GM12878 (cell line): ENCODE data around the gene TNFRSF1B.

Experiments used
- FOS ChIP-seq: IDR thresholded peaks from 3 replicates; pipeline ENCODE4 v1.6.1; 2011; ENCODE audit warnings: borderline replicate concordance; ENCODE audit not compliant: insufficient read length; ENCODE audit errors: extremely low read depth
- KDM1A ChIP-seq: fragments of 200-600 bp; sonication (generic); IDR thresholded peaks from 2 replicates; pipeline ENCODE4 v1.6.1; 2016; ENCODE audit warnings: borderline replicate concordance
- TBL1XR1 ChIP-seq: IDR thresholded peaks from 2 replicates; pipeline ENCODE4 v1.6.1; 2012; ENCODE audit warnings: low read depth, low read length, improper control_type of control experiment
- TCF12 ChIP-seq: IDR thresholded peaks from 2 replicates; pipeline ENCODE4 v1.6.1; 2011; ENCODE audit warnings: low read depth, mild to moderate bottlenecking, low read length
- TF ChIP-seq, protein P1 (sequence below), 3 experiments: IDR thresholded peaks in 2 of 3; conservative IDR thresholded peaks in 1 of 3; 2 replicates each; pipeline ENCODE4 v1.5.1; 2011; ENCODE audit warnings: low read depth in 3 of 3, low read length in 3 of 3, mild to moderate bottlenecking in 3 of 3, control low read depth in 2 of 3, moderate library complexity in 2 of 3, inconsistent platforms in 1 of 3, mixed read lengths in 1 of 3; ENCODE audit not compliant: control insufficient read depth in 2 of 3, insufficient read depth in 1 of 3; ENCODE audit errors: extremely low read depth in 1 of 3
- TF ChIP-seq, protein P2 (sequence below): fragments of 450-650 bp; IDR thresholded peaks from 2 replicates; pipeline ENCODE4 v1.6.1; 2017; ENCODE audit warnings: low read depth, mild to moderate bottlenecking, moderate library complexity

DNA sequence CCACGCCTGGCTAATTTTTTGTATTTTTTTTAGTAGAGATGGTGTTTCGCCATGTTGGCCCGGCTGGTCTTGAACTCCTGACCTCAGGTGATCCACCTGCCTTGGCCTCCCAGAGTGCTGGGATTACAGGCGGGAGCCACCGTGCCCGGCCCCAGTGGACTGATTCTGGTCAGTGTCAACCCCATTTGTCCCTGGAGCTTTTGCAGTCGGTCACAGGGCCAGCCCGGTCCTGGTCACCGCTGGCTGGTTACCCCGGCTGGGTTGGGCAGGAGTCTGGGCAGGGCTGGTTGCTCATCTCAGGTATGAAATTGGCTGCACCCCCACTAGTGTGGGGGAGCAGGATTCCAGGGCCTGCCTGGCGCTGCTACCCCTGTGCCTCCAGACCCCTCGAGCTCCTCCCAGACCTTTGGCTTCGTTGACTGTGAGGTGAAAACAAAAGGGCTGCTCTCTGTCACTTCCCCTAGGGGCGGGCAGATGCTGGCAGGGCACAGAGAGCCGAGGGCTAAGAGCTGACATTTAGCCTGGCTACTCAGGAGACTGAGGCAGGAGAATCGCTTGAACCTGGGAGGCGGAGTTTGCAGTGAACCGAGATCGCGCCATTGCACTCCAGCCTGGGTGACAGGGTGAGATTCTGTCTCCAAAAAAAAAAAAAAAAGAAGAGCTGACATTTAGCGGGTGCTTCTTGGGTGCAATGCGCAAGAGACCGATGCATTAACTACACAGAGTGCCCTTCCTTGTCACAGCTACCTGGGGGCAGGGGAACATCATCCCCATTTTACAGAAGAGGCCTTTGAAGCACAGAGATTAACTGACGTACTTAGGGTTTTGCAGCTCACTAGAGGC lies 10.6 kb downstream of the TNFRSF1B start:
- no peak for TF ChIP-seq KDM1A
- TF ChIP-seq, protein P1, sequence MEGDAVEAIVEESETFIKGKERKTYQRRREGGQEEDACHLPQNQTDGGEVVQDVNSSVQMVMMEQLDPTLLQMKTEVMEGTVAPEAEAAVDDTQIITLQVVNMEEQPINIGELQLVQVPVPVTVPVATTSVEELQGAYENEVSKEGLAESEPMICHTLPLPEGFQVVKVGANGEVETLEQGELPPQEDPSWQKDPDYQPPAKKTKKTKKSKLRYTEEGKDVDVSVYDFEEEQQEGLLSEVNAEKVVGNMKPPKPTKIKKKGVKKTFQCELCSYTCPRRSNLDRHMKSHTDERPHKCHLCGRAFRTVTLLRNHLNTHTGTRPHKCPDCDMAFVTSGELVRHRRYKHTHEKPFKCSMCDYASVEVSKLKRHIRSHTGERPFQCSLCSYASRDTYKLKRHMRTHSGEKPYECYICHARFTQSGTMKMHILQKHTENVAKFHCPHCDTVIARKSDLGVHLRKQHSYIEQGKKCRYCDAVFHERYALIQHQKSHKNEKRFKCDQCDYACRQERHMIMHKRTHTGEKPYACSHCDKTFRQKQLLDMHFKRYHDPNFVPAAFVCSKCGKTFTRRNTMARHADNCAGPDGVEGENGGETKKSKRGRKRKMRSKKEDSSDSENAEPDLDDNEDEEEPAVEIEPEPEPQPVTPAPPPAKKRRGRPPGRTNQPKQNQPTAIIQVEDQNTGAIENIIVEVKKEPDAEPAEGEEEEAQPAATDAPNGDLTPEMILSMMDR (IDR thresholded peaks at IDR 0.05 in 2 of 3, conservative IDR thresholded peaks at IDR 0.05 in 1 of 3; ENCODE audit: control insufficient read depth in 2 of 3, extremely low read depth in 1 of 3, insufficient read depth in 1 of 3, low read depth in 3 of 3, low read length in 3 of 3), result no peak
- TF ChIP-seq, protein P2, sequence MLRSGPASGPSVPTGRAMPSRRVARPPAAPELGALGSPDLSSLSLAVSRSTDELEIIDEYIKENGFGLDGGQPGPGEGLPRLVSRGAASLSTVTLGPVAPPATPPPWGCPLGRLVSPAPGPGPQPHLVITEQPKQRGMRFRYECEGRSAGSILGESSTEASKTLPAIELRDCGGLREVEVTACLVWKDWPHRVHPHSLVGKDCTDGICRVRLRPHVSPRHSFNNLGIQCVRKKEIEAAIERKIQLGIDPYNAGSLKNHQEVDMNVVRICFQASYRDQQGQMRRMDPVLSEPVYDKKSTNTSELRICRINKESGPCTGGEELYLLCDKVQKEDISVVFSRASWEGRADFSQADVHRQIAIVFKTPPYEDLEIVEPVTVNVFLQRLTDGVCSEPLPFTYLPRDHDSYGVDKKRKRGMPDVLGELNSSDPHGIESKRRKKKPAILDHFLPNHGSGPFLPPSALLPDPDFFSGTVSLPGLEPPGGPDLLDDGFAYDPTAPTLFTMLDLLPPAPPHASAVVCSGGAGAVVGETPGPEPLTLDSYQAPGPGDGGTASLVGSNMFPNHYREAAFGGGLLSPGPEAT, result no peak
- no peak for TF ChIP-seq TCF12
- TF ChIP-seq FOS, result no peak
- TF ChIP-seq TBL1XR1, result no peak
